Measurements from ENCODE around the gene EIF3A.

DNA sequence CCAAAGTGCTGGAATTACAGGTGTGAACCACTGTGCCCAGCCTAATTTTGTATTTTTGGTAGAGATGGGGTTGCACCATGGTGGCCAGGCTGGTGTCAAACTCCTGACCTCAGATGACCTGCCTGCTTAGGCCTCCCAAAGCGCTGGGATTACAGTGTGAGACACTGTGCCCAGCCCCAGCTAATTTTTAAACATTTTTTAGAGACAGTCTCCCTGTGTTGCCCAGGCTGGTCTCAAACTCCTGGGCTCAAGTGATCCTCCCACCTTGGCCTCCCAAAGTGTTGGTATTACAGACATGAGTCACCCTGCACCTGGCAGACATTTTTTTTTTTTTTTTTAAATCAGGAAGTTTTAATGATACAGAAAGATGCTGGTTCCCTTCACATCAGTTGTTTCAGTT, 38.8 kb upstream of the EIF3A start:
- no peak for TF ChIP-seq EP300 (conservative IDR thresholded peaks at IDR 0.05; ENCODE audit: poor library complexity, severe bottlenecking)
- TF ChIP-seq, protein P1, sequence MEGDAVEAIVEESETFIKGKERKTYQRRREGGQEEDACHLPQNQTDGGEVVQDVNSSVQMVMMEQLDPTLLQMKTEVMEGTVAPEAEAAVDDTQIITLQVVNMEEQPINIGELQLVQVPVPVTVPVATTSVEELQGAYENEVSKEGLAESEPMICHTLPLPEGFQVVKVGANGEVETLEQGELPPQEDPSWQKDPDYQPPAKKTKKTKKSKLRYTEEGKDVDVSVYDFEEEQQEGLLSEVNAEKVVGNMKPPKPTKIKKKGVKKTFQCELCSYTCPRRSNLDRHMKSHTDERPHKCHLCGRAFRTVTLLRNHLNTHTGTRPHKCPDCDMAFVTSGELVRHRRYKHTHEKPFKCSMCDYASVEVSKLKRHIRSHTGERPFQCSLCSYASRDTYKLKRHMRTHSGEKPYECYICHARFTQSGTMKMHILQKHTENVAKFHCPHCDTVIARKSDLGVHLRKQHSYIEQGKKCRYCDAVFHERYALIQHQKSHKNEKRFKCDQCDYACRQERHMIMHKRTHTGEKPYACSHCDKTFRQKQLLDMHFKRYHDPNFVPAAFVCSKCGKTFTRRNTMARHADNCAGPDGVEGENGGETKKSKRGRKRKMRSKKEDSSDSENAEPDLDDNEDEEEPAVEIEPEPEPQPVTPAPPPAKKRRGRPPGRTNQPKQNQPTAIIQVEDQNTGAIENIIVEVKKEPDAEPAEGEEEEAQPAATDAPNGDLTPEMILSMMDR (IDR thresholded peaks at IDR 0.05; ENCODE audit: poor library complexity, severe bottlenecking): no peak
- TF ChIP-seq RAD21 (conservative IDR thresholded peaks at IDR 0.05): no peak
- TF ChIP-seq, protein P2, sequence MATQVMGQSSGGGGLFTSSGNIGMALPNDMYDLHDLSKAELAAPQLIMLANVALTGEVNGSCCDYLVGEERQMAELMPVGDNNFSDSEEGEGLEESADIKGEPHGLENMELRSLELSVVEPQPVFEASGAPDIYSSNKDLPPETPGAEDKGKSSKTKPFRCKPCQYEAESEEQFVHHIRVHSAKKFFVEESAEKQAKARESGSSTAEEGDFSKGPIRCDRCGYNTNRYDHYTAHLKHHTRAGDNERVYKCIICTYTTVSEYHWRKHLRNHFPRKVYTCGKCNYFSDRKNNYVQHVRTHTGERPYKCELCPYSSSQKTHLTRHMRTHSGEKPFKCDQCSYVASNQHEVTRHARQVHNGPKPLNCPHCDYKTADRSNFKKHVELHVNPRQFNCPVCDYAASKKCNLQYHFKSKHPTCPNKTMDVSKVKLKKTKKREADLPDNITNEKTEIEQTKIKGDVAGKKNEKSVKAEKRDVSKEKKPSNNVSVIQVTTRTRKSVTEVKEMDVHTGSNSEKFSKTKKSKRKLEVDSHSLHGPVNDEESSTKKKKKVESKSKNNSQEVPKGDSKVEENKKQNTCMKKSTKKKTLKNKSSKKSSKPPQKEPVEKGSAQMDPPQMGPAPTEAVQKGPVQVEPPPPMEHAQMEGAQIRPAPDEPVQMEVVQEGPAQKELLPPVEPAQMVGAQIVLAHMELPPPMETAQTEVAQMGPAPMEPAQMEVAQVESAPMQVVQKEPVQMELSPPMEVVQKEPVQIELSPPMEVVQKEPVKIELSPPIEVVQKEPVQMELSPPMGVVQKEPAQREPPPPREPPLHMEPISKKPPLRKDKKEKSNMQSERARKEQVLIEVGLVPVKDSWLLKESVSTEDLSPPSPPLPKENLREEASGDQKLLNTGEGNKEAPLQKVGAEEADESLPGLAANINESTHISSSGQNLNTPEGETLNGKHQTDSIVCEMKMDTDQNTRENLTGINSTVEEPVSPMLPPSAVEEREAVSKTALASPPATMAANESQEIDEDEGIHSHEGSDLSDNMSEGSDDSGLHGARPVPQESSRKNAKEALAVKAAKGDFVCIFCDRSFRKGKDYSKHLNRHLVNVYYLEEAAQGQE (IDR thresholded peaks at IDR 0.05; ENCODE audit: borderline replicate concordance): no peak
